HG03064 (cell line): Measurements from ENCODE around the gene RSPH10B.
"Not testable (repeated sequence)": the region's sequence is repeated elsewhere in the genome, so short reads cannot be mapped to it uniquely, and the experiment has no call there.

ENCODE experiments used
- ATAC-seq: cut with Tn5 transposase; IDR thresholded peaks from one replicate; pipeline ENCODE4 v1.9.1; 2021; ENCODE audit warnings: low read depth; ENCODE audit not compliant: unreplicated experiment

The RSPH10B gene

DNA sequence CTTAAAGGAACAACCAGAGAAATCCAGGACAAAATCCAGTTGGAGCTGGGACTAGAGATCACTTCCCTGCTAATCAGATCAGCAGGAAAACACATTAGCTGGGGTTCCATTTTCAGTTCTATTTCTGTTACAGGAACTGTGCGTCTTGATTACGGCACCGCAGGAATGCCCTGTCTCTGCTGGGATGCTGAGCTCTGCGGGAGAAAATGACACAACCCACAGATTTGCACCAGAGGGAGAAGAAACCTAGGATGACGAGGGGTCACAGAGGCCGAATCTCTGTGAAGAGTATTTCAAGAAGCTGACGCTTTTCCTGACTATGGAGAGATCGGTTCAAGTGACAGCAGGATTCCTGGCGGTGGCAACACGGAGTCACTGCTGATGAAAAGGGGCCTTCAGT is 40.2 kb downstream of the RSPH10B start:
- not testable (repeated sequence) for ATAC-seq

DNA sequence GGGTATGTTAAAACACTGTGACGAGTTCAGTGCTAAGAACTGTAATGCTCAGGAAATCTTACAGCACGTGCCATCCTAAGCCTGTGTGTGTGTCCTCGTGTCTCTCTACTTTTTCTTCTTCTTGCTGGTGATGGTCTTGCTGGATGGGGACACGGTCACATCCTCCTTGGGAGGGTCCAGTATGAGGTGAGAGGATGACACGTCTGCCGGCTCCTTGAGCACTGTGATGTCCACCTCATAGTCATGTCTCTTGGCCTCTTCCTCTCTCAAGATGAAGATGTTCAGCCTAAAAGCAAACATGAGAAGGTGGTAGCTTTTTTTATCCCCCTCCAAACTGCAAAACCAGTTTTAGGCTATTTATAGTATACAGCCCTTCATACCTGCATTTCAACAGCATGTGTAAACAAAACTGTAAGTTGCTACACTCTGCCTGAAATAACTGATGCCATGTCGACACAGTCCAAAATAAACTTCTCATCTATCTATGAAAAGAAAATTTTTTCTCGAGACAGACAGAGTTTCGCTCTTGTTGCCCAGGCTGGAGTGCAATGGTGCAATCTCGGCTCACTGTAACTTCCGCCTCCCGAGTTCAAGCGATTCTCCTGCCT is 44.1 kb downstream of the RSPH10B start:
- not testable (repeated sequence) for ATAC-seq

DNA sequence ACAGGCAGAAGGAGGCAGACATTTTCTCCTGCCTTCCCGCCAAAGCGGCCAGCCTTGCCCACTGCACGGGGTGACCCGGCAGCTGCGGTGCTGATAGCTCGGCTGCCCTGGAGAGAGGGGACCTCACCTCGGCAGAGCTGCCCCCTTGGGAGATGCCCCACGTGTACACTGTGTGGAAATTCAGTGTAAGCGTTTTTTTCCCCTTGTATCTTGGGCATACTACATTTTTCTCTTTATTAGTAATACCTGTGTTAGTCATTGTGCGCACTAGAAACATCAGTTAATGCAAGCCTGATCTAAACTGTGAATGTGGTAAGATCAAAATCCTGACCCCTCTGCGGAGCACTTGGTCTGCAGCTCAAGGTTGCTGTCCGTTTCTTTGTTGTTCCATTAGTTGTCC is 45.9 kb downstream of the RSPH10B start:
- not testable (repeated sequence) for ATAC-seq

DNA sequence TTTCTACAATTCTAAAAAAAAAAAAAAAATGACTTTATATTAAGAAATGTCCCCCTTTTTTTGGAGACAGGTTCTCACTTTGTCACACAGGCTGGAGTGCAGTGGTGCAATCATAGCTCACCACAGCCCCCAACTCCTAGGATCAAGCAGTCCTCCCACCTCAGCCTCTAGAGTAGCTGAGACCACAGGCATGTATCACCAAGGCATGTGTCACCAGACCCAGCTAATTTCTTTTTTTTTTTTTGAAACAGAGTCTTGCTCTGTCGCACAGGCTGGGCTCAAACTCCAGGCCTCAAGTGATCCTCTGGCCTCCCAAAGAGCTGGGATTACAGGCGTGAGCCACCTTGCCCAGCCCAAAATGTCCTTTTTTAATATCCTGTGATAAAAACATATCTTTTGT is 46.3 kb downstream of the RSPH10B start:
- not testable (repeated sequence) for ATAC-seq

DNA sequence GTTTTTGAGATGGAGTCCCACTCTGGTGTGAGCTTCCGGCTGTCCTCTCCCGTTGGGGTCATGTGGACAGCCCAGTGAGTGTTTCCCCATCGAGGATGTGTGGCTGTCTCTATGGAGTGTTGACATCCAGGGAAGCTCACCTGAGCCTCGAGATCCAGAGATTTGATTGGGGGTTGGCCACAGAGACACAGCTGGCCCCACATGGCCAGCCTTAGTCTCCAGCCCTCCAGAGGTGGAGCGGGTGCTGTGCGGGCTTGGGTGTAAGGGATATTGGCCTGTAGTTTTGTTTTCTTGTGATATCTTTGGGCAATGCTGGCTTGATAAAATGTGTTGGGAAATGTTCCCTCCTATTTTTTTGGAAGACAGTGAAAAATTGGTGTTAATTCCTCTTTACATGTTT is 54.0 kb downstream of the RSPH10B start:
- ATAC-seq: not testable (repeated sequence)

DNA sequence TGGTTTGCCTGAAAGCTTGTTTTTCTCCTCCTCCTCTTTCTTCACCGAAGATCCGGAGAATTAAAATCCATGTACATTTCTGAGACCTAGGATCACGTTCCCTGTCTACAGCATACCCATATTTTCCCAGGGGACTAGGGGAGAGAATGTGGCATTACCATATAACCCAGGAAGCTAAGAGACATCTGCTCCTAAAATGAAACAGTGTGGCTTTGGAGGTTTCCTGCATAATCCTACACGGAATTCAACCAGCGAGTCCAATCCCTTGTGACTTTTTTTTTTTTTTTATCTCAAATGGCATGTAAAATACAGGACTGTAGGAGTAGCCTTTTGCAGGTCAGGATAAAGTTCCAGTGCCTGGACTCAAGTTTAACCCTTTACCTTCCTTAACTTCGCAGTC is 61.7 kb downstream of the RSPH10B start:
- ATAC-seq: not testable (repeated sequence)

DNA sequence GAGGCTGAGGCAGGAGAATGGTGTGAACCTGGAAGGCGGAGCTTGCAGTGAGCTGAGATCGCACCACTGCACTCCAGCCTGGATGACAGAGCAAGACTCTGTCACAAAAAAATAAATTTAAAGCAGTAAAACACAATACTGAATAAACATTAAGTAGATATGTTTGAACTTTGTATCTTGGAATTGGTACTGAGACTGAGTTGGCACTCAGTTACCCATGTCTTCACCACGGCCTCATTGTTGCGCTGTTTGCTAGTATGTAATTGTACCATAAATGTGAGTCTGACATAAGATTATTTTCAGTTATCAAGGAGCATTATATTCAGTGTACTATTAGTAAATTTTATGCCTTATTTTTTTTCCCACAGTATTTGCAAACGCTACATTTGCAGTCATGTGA is 65.8 kb downstream of the RSPH10B start:
- ATAC-seq: not testable (repeated sequence)

DNA sequence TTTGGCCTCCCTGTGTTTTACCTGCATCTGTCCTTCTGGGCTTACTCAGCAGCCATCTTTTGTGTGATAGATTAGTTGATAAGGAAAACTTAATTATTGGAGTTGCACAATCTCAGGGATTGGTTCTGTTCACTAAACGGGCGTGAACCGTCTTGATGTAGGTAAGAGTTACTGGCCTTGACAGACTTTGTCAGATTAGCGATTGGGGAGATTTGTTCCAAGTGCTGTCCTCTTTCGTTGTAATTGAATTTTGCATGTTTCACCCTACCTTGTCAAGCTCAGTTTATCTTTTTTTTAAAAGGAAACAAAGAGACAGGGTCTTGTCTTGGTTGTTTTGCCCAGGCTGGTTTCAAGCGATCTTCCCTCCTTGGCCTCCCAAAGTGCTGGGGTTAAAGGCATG is 67.5 kb downstream of the RSPH10B start:
- ATAC-seq: not testable (repeated sequence)

DNA sequence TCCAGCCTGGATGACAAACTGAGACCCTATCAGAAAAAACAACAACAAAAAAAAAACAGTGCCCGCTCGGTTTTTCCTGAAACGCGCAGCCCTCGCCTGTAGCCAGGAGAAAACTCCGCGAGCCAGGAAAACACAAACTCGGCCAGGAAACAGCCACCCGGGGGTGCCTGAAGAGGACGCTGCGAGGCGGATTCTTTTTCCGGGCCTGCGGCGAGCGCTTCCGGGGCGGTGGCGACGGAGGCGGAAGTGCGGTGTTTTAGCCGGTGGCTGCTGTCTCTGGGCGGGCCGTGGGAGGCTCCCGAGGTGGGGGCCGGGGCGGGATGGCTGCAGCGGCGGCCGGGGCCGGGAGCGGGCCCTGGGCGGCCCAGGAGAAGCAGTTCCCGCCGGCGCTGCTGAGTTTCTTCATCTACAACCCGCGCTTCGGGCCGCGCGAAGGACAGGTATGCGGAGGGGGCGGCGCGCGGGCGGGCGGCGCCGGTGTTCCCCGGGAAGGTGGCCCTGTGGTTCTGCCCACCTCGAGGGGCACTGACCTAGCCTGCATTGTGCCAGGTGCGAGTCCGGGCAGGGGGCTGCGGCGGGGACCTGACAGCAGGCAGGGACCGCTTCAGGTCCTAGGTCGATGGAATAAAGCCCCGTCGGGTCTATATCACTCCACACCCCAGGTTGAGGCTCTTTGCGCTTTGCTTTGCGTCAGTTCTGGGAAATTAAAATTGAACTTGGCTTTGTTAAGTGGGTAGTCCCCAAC is 71.8 kb downstream of the RSPH10B start, which contains the start of gene CCZ1:
Gene CCZ1, plus strand, starts transcription at position 254 of the 745 bp plus-strand sequence. Its CDS starts 67 bp downstream, at position 321.
- peak; percentile 83 for ATAC-seq

DNA sequence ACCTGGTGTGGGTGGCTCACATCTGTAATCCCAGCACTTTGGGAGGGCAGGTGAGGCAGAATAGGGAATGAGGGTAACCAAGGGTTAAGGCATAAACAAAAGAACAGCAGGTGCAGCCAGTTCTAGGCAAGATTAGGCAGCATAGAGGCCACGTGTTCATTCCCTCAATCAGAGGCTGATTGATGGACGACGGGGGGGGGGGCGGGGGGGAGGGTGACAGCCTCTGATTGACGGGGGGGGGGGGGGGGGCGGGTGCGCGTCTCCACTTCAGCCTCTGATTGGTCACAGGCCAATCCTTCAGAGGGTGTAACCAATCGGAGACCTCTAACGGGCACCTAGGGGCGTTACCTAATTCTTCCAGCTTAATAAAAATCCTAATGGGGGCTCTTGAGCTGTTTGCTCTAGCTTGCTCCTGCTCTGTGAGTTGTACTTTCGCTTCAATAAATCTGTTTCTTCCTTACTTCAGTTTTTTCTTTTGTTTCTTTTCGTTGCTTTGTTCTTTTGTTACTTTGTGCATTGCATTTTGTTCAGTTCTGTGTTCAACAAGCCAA is 73.0 kb downstream of the RSPH10B start:
- not testable (repeated sequence) for ATAC-seq

DNA sequence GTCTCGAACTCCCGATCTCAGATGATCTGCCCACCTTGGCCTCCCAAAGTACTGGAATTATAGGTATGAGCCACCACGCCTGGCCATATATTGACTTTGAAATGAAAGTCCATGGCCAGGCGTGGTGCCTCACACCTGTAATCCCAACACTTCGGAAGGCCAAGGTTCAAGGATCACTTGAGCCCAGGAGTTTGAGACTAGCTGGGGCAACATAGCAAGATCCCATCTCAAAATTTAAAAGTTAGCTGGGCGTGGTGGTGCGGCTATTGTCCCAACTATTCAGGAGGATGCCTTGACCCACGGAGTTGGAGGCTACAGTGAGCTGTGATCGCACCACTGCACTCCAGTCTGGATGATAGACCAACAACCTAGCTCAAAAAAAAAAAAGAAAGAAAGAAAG is 78.0 kb downstream of the RSPH10B start:
- no peak for ATAC-seq

DNA sequence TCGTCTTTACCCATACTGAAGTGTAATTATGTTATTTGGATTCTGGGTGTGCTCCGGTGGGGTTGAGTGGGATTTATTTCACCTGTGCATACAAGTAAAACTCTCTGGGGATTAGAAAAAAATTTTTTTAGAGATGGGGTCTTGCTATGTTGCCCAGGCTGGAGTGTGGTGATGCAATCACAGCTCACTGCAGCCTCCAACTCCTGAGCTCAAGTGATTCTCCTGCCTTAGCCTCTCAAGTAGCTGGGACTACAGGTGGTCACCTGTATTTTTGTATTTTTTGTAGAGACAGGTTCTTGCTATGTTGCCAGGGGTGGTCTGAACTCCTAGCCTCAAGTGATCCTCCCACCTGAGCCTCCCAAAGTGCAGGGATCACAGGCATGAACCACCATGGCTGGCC is 80.2 kb downstream of the RSPH10B start:
- ATAC-seq: not testable (repeated sequence)

DNA sequence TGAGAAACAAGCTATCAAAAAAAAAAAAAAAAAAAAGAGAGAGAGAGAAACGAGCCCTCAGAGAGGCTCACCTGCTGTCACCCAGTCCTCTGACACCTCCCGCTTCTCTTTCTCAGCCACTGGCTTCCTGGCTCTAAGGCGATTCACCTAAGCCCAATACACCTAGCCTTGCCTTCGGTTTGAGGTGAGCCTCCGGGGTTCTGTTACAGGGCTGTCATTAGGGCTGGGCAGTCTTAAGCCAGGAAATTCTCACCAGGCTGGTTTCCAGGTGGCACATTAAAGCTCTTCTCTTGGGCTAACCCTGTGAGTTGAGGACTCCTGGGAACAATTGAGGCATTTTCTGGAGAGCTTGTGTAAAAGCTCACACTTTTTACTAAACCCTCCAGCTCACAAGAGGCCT is 82.5 kb downstream of the RSPH10B start:
- ATAC-seq: not testable (repeated sequence)

DNA sequence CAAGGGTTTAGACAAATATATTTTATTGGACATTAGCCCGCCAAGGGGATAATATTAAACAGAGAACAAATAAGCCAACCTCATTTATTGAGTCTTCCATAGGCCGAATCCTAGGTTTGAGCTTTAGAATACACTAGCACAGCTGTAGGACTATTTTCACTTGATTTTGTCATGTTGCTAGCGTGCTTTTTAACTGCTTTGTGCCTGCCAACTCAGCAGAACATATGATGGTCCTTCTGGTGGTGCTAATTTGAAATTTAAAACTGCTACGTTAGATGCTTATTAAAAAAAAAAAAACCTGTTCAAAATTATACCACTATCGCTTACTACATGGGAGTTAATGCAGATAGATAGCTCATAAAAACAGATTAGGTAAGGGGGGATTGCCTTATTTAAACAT is 86.1 kb downstream of the RSPH10B start:
- ATAC-seq: not testable (repeated sequence)

DNA sequence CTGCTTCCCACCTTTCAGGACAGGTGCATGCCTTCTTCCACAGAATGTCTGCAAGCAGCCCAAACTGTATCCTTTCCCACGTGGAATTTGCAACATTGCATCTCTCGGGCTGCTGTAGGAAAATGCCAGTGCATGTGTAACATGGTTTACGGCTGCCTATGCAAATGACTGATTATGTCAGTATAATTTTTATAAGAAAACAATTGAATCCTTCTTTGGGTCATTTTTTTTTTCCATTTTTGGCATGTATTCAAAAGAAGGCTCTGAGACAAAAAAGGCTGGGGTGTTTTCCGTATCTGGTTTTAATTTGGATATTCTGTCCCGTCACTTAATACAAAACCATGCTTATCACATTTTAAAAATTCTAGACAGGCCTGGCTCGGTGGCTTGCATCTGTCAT is 90.4 kb downstream of the RSPH10B start:
- ATAC-seq: not testable (repeated sequence)

DNA sequence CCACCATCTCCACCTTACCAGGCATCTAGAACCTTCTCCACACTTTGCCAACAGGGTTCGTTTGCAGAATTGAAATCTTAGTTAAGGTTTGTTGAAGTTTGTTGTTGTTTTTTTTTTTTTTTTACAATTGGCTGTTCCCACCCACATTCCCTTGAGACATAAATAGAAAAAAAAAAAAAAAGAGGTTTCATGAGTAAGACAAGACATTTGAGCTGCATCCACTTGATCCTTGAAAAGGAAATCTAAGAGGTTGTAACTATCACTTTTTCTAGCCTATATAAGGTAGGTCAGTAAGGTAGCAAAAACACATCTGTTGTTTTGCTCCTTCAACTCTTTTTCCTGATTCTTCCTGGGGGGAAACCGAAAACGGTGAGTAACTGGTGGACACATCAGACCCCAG is 90.9 kb downstream of the RSPH10B start:
- not testable (repeated sequence) for ATAC-seq
